ENCODE results near the gene MAPK1IP1L. TPM values are rescaled to one million over a fixed set of nuclear protein-coding genes. Genes with fewer than 3 reads are reported as not detected.

The MAPK1IP1L gene
- total RNA-seq, 1 experiment from 2014 or later = 73.9 TPM

GRCh38 chr14:55103005-55103640 lies 51.7 kb downstream of the MAPK1IP1L start:
- ATAC-seq = peak; percentile 78
- H3K4me3 ChIP-seq (ENCODE audit: low read length) = peak overlapping the region; percentile 51
- intact Hi-C loops (cut with micrococcal nuclease) = no loop called here
- ChIA-PET POLR2A (ENCODE audit: unreplicated experiment) (interaction anchor here (0.5 to 2.8 kb wide), 8 partner anchors 8 to 88 kb away, joined by 3 to 45 read pairs (median 4); partner anchors contain the start of genes DLGAP5 and LGALS3), CTCF (interaction anchor here (0.5 to 2.3 kb wide), 4 partner anchors 13 to 534 kb away, joined by 6 to 12 read pairs (median 8); partner anchors contain the start of gene LGALS3)
- H3K36me3 ChIP-seq (ENCODE audit: low read depth, low read length) = peaks cover 5% of the 10 kb centered on the region; the same call in 1 of the 2 replicates
- H2AFZ ChIP-seq (ENCODE audit: low read length) = peak overlapping the region; percentile 56
- H3K9me3 ChIP-seq (ENCODE audit: low read length) = peaks cover 6% of the 10 kb centered on the region
- H4K20me1 ChIP-seq (ENCODE audit: low read length) = no peaks in the 10 kb centered on the region
- peaks cover 50% of the 10 kb centered on the region for H3K4me1 ChIP-seq (ENCODE audit: insufficient read depth, low read length)
- H3K9me2 ChIP-seq (replicated peaks; ENCODE audit: low read length) = no peaks in the 10 kb centered on the region
- peak; percentile 100 for DNase-seq
- peak overlapping the region; percentile 77 for H3K4me2 ChIP-seq (ENCODE audit: low read length)
- H3K27me3 ChIP-seq (ENCODE audit: low read length) = no peaks in the 10 kb centered on the region
- peak overlapping the region; percentile 79 for H3K9ac ChIP-seq (ENCODE audit: low read length)
- peak overlapping the region; percentile 89 for H3K27ac ChIP-seq (ENCODE audit: low read length)
- TF ChIP-seq CTCF (conservative IDR thresholded peaks at IDR 0.05; ENCODE audit: low read depth, low read length) = 0 out of 2 replicates have a peak, but pooled peaks have one; percentile 7
- TF ChIP-seq EZH2phosphoT487 (IDR thresholded peaks at IDR 0.05; ENCODE audit: borderline replicate concordance, low read length) = no peak
- no peak for TF ChIP-seq EZH2 (IDR thresholded peaks at IDR 0.05; ENCODE audit: low read length, unreplicated experiment)
- no peaks in the 10 kb centered on the region for H3K79me2 ChIP-seq (ENCODE audit: low read length)
- H3F3A ChIP-seq (ENCODE audit: low read length, unreplicated experiment) = peaks cover 20% of the 10 kb centered on the region
- no TSS peak for BruUV-seq (replicated peaks)

GRCh38 chr14:55103971-55104954 lies 52.8 kb downstream of the MAPK1IP1L start:
- ChIA-PET POLR2A (ENCODE audit: unreplicated experiment) (interaction anchor here (1.0 to 2.8 kb wide), 2 partner anchors 25 to 30 kb away, joined by 4 to 45 read pairs; partner anchors contain the start of gene LGALS3), CTCF (interaction anchor here (0.6 to 2.3 kb wide), 3 partner anchors 14 to 57 kb away, joined by 6 to 12 read pairs (median 6); partner anchors contain the start of gene LGALS3)

More at GRCh38 chr14:55103971-55104954, 52.8 kb downstream of the MAPK1IP1L start:
- Histone ChIP-seq H4K20me1 (ENCODE audit: low read length) (no peaks in the 10 kb centered on the region), H3K79me2 (ENCODE audit: low read length) (no peaks in the 10 kb centered on the region), H3K4me3 (ENCODE audit: low read length) (no peak overlapping the region; the same call in none of the 2 replicates), H3K9me3 (ENCODE audit: low read length) (peaks cover 6% of the 10 kb centered on the region), H3K9me2 (replicated peaks; ENCODE audit: low read length) (no peaks in the 10 kb centered on the region), H3K9ac (ENCODE audit: low read length) (peak overlapping the region; percentile 79), H3K36me3 (ENCODE audit: low read depth, low read length) (peaks cover 5% of the 10 kb centered on the region; the same call in 1 of the 2 replicates), H3K4me2 (ENCODE audit: low read length) (peak overlapping the region; percentile 77), H3K27me3 (ENCODE audit: low read length) (no peaks in the 10 kb centered on the region), H3K4me1 (ENCODE audit: insufficient read depth, low read length) (peaks cover 55% of the 10 kb centered on the region), H2AFZ (ENCODE audit: low read length) (0 out of 2 replicates have a peak overlapping the region, but pooled peaks have one; percentile 0), H3K27ac (ENCODE audit: low read length) (peak overlapping the region; percentile 89), H3F3A (ENCODE audit: low read length, unreplicated experiment) (peaks cover 20% of the 10 kb centered on the region)
- DNase-seq (no peak), ATAC-seq (no peak)
- BruUV-seq (replicated peaks) = no TSS peak
- no peak for TF ChIP-seq CTCF (conservative IDR thresholded peaks at IDR 0.05; ENCODE audit: low read depth, low read length)
- no peak for TF ChIP-seq EZH2phosphoT487 (IDR thresholded peaks at IDR 0.05; ENCODE audit: borderline replicate concordance, low read length)
- TF ChIP-seq EZH2 (IDR thresholded peaks at IDR 0.05; ENCODE audit: low read length, unreplicated experiment) = no peak
- intact Hi-C loops (cut with micrococcal nuclease) = no loop called here

All from PC-3 (cell line).